BJ (cell line): Measurements from ENCODE around the gene USF1. TPM values are rescaled to one million over a fixed set of nuclear protein-coding genes. Genes with fewer than 3 reads are reported as not detected.

Experiments used
- CTCF ChIA-PET: fragments of 350-600 bp; formaldehyde crosslinking; extraction: SDS; loops from one replicate; lab custom pipeline; 2021; ENCODE audit warnings: antibody characterized with exemption, inconsistent platforms; lab: Yijun Ruan, JAX
- POLR2A ChIA-PET: fragments of 300-600 bp; sonication (Branson Sonifier 250); formaldehyde crosslinking; extraction: SDS; loops from one replicate; lab custom pipeline; 2021; ENCODE audit warnings: antibody characterized with exemption; lab: Charles Lee
- DNase-seq: peaks from one replicate; pipeline ENCODE4 v3.0.0-alpha.2; 2011; ENCODE audit warnings: low read depth
- H3K27me3 ChIP-seq: 2 replicates; pipeline ENCODE4 v1.6.0; 2011; ENCODE audit warnings: low read length; ENCODE audit not compliant: control insufficient read depth, insufficient read depth
- H3K36me3 ChIP-seq: 2 replicates; pipeline ENCODE4 v1.5.1; 2011; ENCODE audit warnings: low read length; ENCODE audit not compliant: control insufficient read depth, insufficient read depth
- H3K4me3 ChIP-seq: 2 replicates; pipeline ENCODE4 v1.5.1; 2011; ENCODE audit warnings: low read depth, mild to moderate bottlenecking, control low read depth, low read length
- CTCF ChIP-seq: IDR thresholded peaks from 2 replicates; pipeline ENCODE4 v1.5.1; 2011; ENCODE audit warnings: low read depth, mild to moderate bottlenecking, control low read depth, inconsistent platforms, low read length, moderate library complexity; ENCODE audit not compliant: insufficient read depth
- polyA plus RNA-seq: library from polyadenylated mRNA; depleted of rRNA; stranded (reverse); fragments of >200 nt; gene quantifications from 2 replicates; pipeline ENCODE4 v1.2.3, GENCODE V29; 2011

USF1 gene
- polyA plus RNA-seq, 1 experiment, result 40.4 TPM

- no peaks in the 10 kb centered on the region for H3K36me3 ChIP-seq
- H3K4me3 ChIP-seq, result no peak overlapping the region
- H3K27me3 ChIP-seq, result no peaks in the 10 kb centered on the region
- ChIA-PET POLR2A (no interaction called here), CTCF (interaction anchor here (0.7 to 12.3 kb wide), 4 partner anchors 10 to 89 kb away, joined by 3 to 132 read pairs (median 5); partner anchors contain the start of genes ARHGAP30 and KLHDC9)
- no peak for DNase-seq
- TF ChIP-seq CTCF, result no peak
These were observed 33.8 kb upstream of the USF1 start for GRCh38 chr1:161079436-161080110.

GRCh38 chr1:161077426-161077825, 31.6 kb upstream of the USF1 start:
- no peaks in the 10 kb centered on the region for H3K36me3 ChIP-seq
- ChIA-PET POLR2A (no interaction called here), CTCF (interaction anchor here (12.3 kb wide), 1 partner anchor 19 kb away, joined by 132 read pairs; the partner anchor contains the start of gene KLHDC9)
- no peak for TF ChIP-seq CTCF
- no peak overlapping the region for H3K4me3 ChIP-seq
- DNase-seq, result no peak
- H3K27me3 ChIP-seq, result no peaks in the 10 kb centered on the region

GRCh38 chr1:161076410-161076809, 30.6 kb upstream of the USF1 start:
- no peak for DNase-seq
- TF ChIP-seq CTCF, result no peak
- ChIA-PET CTCF (interaction anchor here (12.3 kb wide), 1 partner anchor 20 kb away, joined by 132 read pairs; the partner anchor contains the start of gene KLHDC9), POLR2A (no interaction called here)
- H3K27me3 ChIP-seq, result no peaks in the 10 kb centered on the region
- H3K36me3 ChIP-seq, result no peaks in the 10 kb centered on the region
- no peak overlapping the region for H3K4me3 ChIP-seq

- ChIA-PET POLR2A (no interaction called here), CTCF (interaction anchor here (12.3 kb wide), 1 partner anchor 22 kb away, joined by 132 read pairs; the partner anchor contains the start of gene KLHDC9)
- H3K36me3 ChIP-seq, result no peaks in the 10 kb centered on the region
- TF ChIP-seq CTCF, result no peak
- no peak overlapping the region for H3K4me3 ChIP-seq
- no peaks in the 10 kb centered on the region for H3K27me3 ChIP-seq
- no peak for DNase-seq
These were observed 29.0 kb upstream of the USF1 start for GRCh38 chr1:161074676-161075368.

- H3K27me3 ChIP-seq, result no peaks in the 10 kb centered on the region
- CTCF ChIA-PET, result interaction anchor here (1.0 to 12.3 kb wide), 3 partner anchors 23 to 86 kb away, joined by 3 to 132 read pairs (median 5); partner anchors contain the start of gene KLHDC9
- POLR2A ChIA-PET, result no interaction called here
- no peak overlapping the region for H3K4me3 ChIP-seq
- no peak for DNase-seq
- H3K36me3 ChIP-seq, result no peaks in the 10 kb centered on the region
- TF ChIP-seq CTCF, result no peak
These were observed 27.8 kb upstream of the USF1 start for GRCh38 chr1:161073474-161074121.
